Measurements from ENCODE around the gene SAMD5.

The SAMD5 gene

DNA sequence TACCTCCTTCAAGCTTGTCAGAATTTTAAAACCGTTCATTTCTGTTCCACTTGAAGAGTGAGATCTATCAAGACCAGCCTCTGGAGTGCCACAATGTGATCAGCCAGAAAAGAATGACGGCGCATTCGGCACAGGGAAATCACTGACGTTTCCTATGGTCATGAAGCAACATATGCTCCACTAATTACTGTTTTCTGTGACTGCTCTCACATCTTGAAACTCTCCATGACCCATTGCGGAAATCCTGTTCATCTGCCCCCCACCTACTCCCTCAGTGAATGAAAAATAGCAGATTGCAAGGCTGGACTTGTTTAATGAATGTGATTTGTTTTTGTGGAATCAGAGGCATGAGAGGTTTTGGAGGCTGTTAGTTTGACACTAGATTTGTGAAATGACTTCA lies 53.2 kb downstream of the SAMD5 start:
- TF ChIP-seq, protein P1, sequence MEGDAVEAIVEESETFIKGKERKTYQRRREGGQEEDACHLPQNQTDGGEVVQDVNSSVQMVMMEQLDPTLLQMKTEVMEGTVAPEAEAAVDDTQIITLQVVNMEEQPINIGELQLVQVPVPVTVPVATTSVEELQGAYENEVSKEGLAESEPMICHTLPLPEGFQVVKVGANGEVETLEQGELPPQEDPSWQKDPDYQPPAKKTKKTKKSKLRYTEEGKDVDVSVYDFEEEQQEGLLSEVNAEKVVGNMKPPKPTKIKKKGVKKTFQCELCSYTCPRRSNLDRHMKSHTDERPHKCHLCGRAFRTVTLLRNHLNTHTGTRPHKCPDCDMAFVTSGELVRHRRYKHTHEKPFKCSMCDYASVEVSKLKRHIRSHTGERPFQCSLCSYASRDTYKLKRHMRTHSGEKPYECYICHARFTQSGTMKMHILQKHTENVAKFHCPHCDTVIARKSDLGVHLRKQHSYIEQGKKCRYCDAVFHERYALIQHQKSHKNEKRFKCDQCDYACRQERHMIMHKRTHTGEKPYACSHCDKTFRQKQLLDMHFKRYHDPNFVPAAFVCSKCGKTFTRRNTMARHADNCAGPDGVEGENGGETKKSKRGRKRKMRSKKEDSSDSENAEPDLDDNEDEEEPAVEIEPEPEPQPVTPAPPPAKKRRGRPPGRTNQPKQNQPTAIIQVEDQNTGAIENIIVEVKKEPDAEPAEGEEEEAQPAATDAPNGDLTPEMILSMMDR (IDR thresholded peaks at IDR 0.05; ENCODE audit: low read depth, low read length, missing control alignments): no peak

DNA sequence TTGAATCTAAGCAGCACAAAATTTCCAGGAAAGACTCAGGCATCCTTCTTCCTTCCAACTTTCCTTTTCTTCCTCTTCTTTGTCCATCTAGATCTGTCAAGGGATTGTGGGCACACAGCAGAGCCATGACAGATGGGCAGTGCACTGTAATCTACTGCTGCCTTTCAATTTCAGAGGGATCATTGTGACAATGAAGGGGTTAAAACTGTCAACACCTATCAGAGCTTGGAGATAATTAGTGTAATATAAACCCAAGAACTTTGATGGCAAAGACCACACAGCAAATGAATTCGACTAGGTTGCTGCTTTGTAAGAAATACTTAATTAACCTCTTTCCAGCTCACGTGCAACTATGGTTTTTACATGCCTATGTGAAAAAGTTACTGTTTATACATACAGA lies 55.0 kb downstream of the SAMD5 start:
- TF ChIP-seq, protein P1 (IDR thresholded peaks at IDR 0.05; ENCODE audit: low read depth, low read length, missing control alignments): no peak
- no peak for DNase-seq (ENCODE audit: extremely low read depth, low read depth)
- no peak overlapping the region for H3K4me3 ChIP-seq (replicated peaks; ENCODE audit: low read depth, low read length)

More for the DNA sequence above, 53.2 kb downstream of the SAMD5 start:
- H3K4me3 ChIP-seq (replicated peaks; ENCODE audit: low read depth, low read length): no peak overlapping the region
- DNase-seq (ENCODE audit: extremely low read depth, low read depth): no peak

DNA sequence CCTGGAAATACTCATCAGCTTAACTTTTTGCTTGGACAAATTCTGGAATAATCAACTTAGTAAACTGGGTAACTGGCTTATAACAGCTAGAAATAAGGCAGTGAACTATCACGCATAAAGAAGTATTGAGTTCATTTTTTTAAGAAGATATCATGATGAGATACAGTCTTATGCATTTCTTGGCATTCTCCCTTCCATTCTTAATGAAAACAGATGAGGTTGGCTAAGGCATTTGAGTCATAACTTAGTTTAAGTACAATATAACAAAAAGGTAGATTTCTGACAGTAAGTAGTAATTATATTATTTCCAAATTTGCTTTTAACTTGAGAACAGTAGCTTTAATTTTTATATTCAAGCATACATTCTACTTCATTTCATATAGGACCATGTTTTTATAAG lies 56.1 kb downstream of the SAMD5 start:
- H3K4me3 ChIP-seq (replicated peaks; ENCODE audit: low read depth, low read length): no peak overlapping the region
- no peak for DNase-seq (ENCODE audit: extremely low read depth, low read depth)
- TF ChIP-seq, protein P1 (IDR thresholded peaks at IDR 0.05; ENCODE audit: low read depth, low read length, missing control alignments): no peak

DNA sequence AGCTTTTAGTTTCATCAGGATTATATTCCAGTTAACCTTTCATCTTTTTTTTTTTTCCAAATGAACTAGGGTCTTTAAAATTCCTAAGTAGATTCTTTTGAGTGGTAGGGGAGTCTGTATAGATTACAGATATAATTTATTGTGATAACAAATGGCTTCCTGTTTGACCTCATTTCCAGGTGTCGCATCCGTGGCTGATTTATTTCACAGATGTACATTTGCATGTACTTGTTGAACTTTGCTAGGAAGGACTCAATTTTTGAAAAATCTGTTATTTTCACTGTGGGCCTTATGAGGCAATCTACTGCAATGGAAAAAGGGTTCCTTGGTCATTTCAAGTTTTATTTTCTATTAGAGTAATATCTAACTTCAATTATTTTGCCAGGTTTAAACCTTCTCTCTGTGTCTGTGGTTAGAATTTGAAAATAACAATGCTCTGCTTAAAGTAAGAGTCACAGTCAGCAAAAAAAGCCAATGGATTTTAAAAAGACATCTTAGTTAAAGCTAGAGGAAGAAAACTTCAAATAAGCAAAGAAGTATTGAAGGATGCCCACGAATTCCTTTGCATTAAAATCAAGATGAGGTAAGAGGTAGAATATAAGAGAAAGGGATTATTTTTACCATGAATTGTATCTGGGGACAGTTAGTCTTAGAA lies 57.9 kb downstream of the SAMD5 start:
- no peak for DNase-seq (ENCODE audit: extremely low read depth, low read depth)
- TF ChIP-seq, protein P1 (IDR thresholded peaks at IDR 0.05; ENCODE audit: low read depth, low read length, missing control alignments): no peak
- no peak overlapping the region for H3K4me3 ChIP-seq (replicated peaks; ENCODE audit: low read depth, low read length)

DNA sequence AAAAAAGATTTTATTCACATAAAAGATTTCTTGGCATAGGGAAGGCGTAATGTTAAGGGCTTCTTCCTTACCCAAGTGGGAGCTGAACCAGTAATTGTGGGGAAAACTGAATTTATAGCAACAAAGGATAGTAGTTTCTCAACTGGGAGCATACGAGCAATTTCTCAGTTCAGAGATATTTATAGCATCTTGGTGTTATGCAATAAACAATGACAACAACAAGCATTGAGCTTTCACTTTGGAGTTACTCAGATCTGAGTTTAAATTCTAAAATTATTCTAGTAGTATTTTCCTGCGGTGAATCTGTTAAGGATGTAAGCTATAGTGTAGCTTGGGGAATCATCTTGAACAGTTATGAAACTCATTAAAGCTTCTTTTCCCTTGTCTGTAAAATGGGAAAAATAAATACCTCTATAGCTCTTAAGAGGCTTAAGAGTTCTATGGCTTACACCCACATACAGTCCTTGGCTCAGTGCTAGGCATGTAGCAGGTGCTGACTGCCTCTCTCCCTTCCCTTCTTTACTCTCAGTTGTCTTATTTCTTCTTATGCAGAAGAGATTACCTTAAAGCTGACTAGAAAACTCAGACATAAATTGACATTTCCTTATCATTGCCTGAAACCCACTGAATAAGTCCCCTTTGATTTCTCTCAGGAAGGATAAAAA lies 58.8 kb downstream of the SAMD5 start:
- TF ChIP-seq, protein P1 (IDR thresholded peaks at IDR 0.05; ENCODE audit: low read depth, low read length, missing control alignments): no peak
- H3K4me3 ChIP-seq (replicated peaks; ENCODE audit: low read depth, low read length): no peak overlapping the region
- DNase-seq (ENCODE audit: extremely low read depth, low read depth): no peak

DNA sequence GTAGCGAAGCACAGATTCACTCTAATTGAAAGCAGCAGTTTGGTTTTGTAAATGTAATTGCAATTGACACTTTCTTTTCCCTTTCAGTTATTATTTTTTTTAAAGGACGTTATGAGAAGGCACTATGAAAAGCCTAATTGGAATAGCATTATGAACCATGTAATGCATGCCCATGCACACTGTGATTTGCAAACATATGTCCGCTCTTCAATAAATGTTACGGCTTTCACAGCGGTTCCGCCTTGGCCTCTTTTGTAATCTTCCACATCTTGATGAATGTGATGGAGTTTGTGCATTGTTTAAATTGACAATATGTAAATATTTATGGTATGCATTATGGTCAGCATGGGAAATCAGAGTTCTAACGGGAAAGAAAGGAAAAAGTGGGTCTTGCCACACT lies 61.3 kb downstream of the SAMD5 start:
- no peak overlapping the region for H3K4me3 ChIP-seq (replicated peaks; ENCODE audit: low read depth, low read length)
- TF ChIP-seq, protein P1 (IDR thresholded peaks at IDR 0.05; ENCODE audit: low read depth, low read length, missing control alignments): no peak
- DNase-seq (ENCODE audit: extremely low read depth, low read depth): no peak

All from HFF-Myc (cell line).